PC-3 (cell line): ENCODE data around the gene PLCB2.
A peak's percentile ranks its signal among the peaks of the same experiment; 100 is the strongest.

Source experiments
- CTCF ChIP-seq: fragments of 300-600 bp; sonication (generic); conservative IDR thresholded peaks from 2 replicates; pipeline ENCODE4 v1.5.1; 2017; ENCODE audit warnings: antibody characterized with exemption, low read depth, mild to moderate bottlenecking, low read length
- EZH2 ChIP-seq: fragments of 300-600 bp; sonication (generic); IDR thresholded peaks from one replicate; pipeline ENCODE4 v1.6.1; 2017; ENCODE audit warnings: antibody characterized with exemption, mild to moderate bottlenecking, low read length; ENCODE audit not compliant: unreplicated experiment

- TF ChIP-seq CTCF (peak; percentile 89), EZH2 (no peak)
These were observed 36.9 kb upstream of the PLCB2 start for GRCh38 chr15:40344631-40345120.
